A549 (cell line): ENCODE data around the gene CCDC83.

ENCODE experiments used
- CTCF ChIP-seq: fragments of >200 bp; sonication (Bioruptor Twin); formaldehyde crosslinking; IDR thresholded peaks from 3 replicates; pipeline ENCODE4 v1.5.1; 2016
- EP300 ChIP-seq, 2 experiments: fragments of >200 bp; sonication (Bioruptor Twin); formaldehyde crosslinking; IDR thresholded peaks; 2 replicates in 1 of 2; 3 replicates in 1 of 2; pipeline ENCODE4 v1.6.1; 2016 to 2017
- HDAC2 ChIP-seq: fragments of 200-600 bp; sonication (generic); IDR thresholded peaks from 2 replicates; pipeline ENCODE4 v1.6.1; 2016
- JUN ChIP-seq, 2 experiments: fragments of >200 bp; sonication (Bioruptor Twin); formaldehyde crosslinking; IDR thresholded peaks; 2 replicates in 1 of 2; 3 replicates in 1 of 2; pipeline ENCODE4 v1.6.1; 2016 to 2017
- KDM1A ChIP-seq: fragments of 200-600 bp; sonication (generic); IDR thresholded peaks from 2 replicates; pipeline ENCODE4 v1.6.1; 2016; ENCODE audit warnings: low read depth, mild to moderate bottlenecking
- KDM5A ChIP-seq: fragments of 200-600 bp; sonication (generic); IDR thresholded peaks from 2 replicates; pipeline ENCODE4 v1.6.1; 2016; ENCODE audit warnings: antibody characterized with exemption, mild to moderate bottlenecking
- NFE2L2 ChIP-seq: fragments of 150-350 bp; conservative IDR thresholded peaks from 2 replicates; pipeline ENCODE4 v1.6.1; 2014; ENCODE audit warnings: low read length
- POLR2A ChIP-seq: IDR thresholded peaks from 2 replicates; pipeline ENCODE4 v1.6.1; 2012; ENCODE audit warnings: mild to moderate bottlenecking, low read length
- POLR2AphosphoS2 ChIP-seq: conservative IDR thresholded peaks from 2 replicates; pipeline ENCODE4 v1.6.1; 2012; ENCODE audit warnings: low read length, improper control_type of control experiment, inconsistent platforms
- TF ChIP-seq, protein P1 (sequence below): IDR thresholded peaks from 2 replicates; pipeline ENCODE4 v1.6.1; 2012
- TF ChIP-seq, protein P2 (sequence below): fragments of 250-450 bp; sonication (Bioruptor Pico); IDR thresholded peaks from 2 replicates; pipeline ENCODE4 v1.5.0; 2020; ENCODE audit warnings: low read depth, mild to moderate bottlenecking, moderate library complexity

DNA sequence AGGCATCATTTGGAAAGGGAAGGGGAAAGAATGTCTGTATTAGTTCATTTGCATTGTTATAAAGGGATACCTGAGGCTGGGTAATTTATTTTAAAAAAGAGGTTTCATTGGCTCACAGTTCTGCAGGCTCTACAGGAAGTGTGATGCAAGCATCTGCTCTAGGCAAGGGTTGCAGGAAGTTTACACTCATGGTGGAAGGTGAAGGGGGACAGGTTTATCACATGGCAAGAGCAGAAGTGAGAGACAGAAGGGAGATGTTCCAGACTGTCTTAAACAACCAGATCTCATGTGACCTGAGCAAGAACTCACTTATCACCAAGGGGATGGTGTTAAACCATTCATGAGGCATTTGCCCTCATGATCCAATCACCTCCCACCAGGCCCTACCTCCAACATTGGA lies 90.6 kb downstream of the CCDC83 start:
- TF ChIP-seq EP300 (IDR thresholded peaks at IDR 0.05) (no peak), KDM5A (no peak), CTCF (no peak), NFE2L2 (no peak), POLR2A (no peak), JUN (IDR thresholded peaks at IDR 0.05) (no peak), KDM1A (no peak), HDAC2 (no peak), POLR2AphosphoS2 (no peak)
- TF ChIP-seq, protein P1, sequence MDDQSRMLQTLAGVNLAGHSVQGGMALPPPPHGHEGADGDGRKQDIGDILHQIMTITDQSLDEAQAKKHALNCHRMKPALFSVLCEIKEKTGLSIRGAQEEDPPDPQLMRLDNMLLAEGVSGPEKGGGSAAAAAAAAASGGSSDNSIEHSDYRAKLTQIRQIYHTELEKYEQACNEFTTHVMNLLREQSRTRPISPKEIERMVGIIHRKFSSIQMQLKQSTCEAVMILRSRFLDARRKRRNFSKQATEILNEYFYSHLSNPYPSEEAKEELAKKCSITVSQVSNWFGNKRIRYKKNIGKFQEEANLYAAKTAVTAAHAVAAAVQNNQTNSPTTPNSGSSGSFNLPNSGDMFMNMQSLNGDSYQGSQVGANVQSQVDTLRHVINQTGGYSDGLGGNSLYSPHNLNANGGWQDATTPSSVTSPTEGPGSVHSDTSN, result no peak
- TF ChIP-seq, protein P2, sequence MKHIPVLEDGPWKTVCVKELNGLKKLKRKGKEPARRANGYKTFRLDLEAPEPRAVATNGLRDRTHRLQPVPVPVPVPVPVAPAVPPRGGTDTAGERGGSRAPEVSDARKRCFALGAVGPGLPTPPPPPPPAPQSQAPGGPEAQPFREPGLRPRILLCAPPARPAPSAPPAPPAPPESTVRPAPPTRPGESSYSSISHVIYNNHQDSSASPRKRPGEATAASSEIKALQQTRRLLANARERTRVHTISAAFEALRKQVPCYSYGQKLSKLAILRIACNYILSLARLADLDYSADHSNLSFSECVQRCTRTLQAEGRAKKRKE (CRISPR knock-in tag), result no peak
